RWPE2 (cell line): ENCODE data around the gene PPP2R2B.
"Not testable (repeated sequence)": the region's sequence is repeated elsewhere in the genome, so short reads cannot be mapped to it uniquely, and the experiment has no call there.

Source experiments
- ATAC-seq: fragments of 200-7000 bp; cut with Tn5 transposase; 3 replicates; pipeline ENCODE4 v1.9.1; 2021; ENCODE audit warnings: low read depth
- DNase-seq: peaks from one replicate; pipeline ENCODE4 v3.0.0-alpha.2; 2020; ENCODE audit warnings: low spot score
- H3K27ac ChIP-seq: fragments of 450-650 bp; 2 replicates; pipeline ENCODE4 v1.5.1; 2017; ENCODE audit warnings: mild to moderate bottlenecking; ENCODE audit not compliant: poor library complexity, severe bottlenecking
- H3K27me3 ChIP-seq: fragments of 250-450 bp; sonication (Bioruptor Pico); 2 replicates; pipeline ENCODE4 v1.5.1; 2021; ENCODE audit warnings: mild to moderate bottlenecking, moderate library complexity; ENCODE audit not compliant: insufficient read depth, poor library complexity, severe bottlenecking
- H3K36me3 ChIP-seq: fragments of 250-450 bp; sonication (Bioruptor Pico); 2 replicates; pipeline ENCODE4 v1.5.1; 2020; ENCODE audit warnings: low read depth, mild to moderate bottlenecking, moderate library complexity
- H3K4me1 ChIP-seq: fragments of 250-450 bp; sonication (Bioruptor Pico); 2 replicates; pipeline ENCODE4 v1.5.1; 2021; ENCODE audit warnings: mild to moderate bottlenecking, moderate library complexity; ENCODE audit not compliant: insufficient read depth, poor library complexity, severe bottlenecking
- H3K4me3 ChIP-seq: fragments of 250-450 bp; sonication (Bioruptor Pico); 2 replicates; pipeline ENCODE4 v1.5.1; 2021; ENCODE audit warnings: mild to moderate bottlenecking, moderate library complexity; ENCODE audit not compliant: severe bottlenecking
- H3K9me3 ChIP-seq: fragments of 250-450 bp; sonication (Bioruptor Pico); 2 replicates; pipeline ENCODE4 v1.5.1; 2021; ENCODE audit warnings: mild to moderate bottlenecking, moderate library complexity; ENCODE audit not compliant: severe bottlenecking
- CTCF ChIP-seq: fragments of 450-650 bp; IDR thresholded peaks from one replicate; pipeline ENCODE4 v1.5.1; 2017; ENCODE audit warnings: mild to moderate bottlenecking, moderate library complexity; ENCODE audit not compliant: poor library complexity, severe bottlenecking

The PPP2R2B gene

GRCh38 chr5:146731909-146732659 lies 146.5 kb downstream of the PPP2R2B start:
- Histone ChIP-seq H3K27me3 (no peaks in the 10 kb centered on the region), H3K4me1 (peaks cover 21% of the 10 kb centered on the region), H3K36me3 (no peaks in the 10 kb centered on the region), H3K9me3 (peaks cover 4% of the 10 kb centered on the region), H3K27ac (peak overlapping the region; percentile 85), H3K4me3 (no peak overlapping the region)
- TF ChIP-seq CTCF = no peak
- ATAC-seq (peak; percentile 98), DNase-seq (no peak)

GRCh38 chr5:146728746-146729145 lies 149.8 kb downstream of the PPP2R2B start:
- H3K4me1 ChIP-seq = peaks cover 21% of the 10 kb centered on the region

GRCh38 chr5:146726891-146727290 lies 151.7 kb downstream of the PPP2R2B start:
- Histone ChIP-seq H3K4me1 (peaks cover 13% of the 10 kb centered on the region), H3K36me3 (no peaks in the 10 kb centered on the region), H3K27me3 (no peaks in the 10 kb centered on the region), H3K9me3 (peaks cover 4% of the 10 kb centered on the region), H3K4me3 (no peak overlapping the region), H3K27ac (no peak overlapping the region)
- ATAC-seq (no peak), DNase-seq (no peak)
- no peak for TF ChIP-seq CTCF

More at GRCh38 chr5:146728746-146729145, 149.8 kb downstream of the PPP2R2B start:
- not testable (repeated sequence) for ATAC-seq, H3K4me3 ChIP-seq, H3K36me3 ChIP-seq, DNase-seq, H3K27me3 ChIP-seq, H3K27ac ChIP-seq, H3K9me3 ChIP-seq

- ATAC-seq (no peak), DNase-seq (no peak)
- H3K9me3 ChIP-seq = peaks cover 4% of the 10 kb centered on the region
- no peaks in the 10 kb centered on the region for H3K36me3 ChIP-seq
- no peak overlapping the region for H3K27ac ChIP-seq
- H3K4me1 ChIP-seq = peaks cover 4% of the 10 kb centered on the region
- H3K4me3 ChIP-seq = no peak overlapping the region
- no peaks in the 10 kb centered on the region for H3K27me3 ChIP-seq
- no peak for TF ChIP-seq CTCF
These were observed 152.5 kb downstream of the PPP2R2B start for GRCh38 chr5:146726020-146726419.

GRCh38 chr5:146725025-146725424 lies 153.5 kb downstream of the PPP2R2B start:
- peaks cover 4% of the 10 kb centered on the region for H3K9me3 ChIP-seq
- H3K4me3 ChIP-seq = no peak overlapping the region
- H3K36me3 ChIP-seq = no peaks in the 10 kb centered on the region
- no peaks in the 10 kb centered on the region for H3K27me3 ChIP-seq
- TF ChIP-seq CTCF = no peak
- ATAC-seq = no peak
- no peak overlapping the region for H3K27ac ChIP-seq
- DNase-seq = no peak
- peaks cover 4% of the 10 kb centered on the region for H3K4me1 ChIP-seq
